HuH-7 (cell line): Measurements from ENCODE around the gene RHCE.
"Not testable (repeated sequence)": the region's sequence is repeated elsewhere in the genome, so short reads cannot be mapped to it uniquely, and the experiment has no call there.

Experiments used
- DNase-seq: peaks from one replicate; pipeline ENCODE4 v3.0.0; 2011; ENCODE audit warnings: low spot score

Gene RHCE

GRCh38 chr1:25420715-25421114 is at the start of gene RHCE:
Gene RHCE, minus strand, starts transcription at chr1:25420825. Its CDS starts 39 bp downstream, at chr1:25420786.
- not testable (repeated sequence) for DNase-seq

- DNase-seq: no peak
Measured at GRCh38 chr1:25469177-25469576, 48.6 kb upstream of the RHCE start.

- no peak for DNase-seq
Measured at GRCh38 chr1:25468033-25468432, 47.4 kb upstream of the RHCE start.

- DNase-seq: no peak
Measured at GRCh38 chr1:25467616-25468015, 47.0 kb upstream of the RHCE start.

- DNase-seq: no peak
Measured at GRCh38 chr1:25467193-25467592, 46.6 kb upstream of the RHCE start.

- DNase-seq: no peak
Measured at GRCh38 chr1:25462732-25463131, 42.1 kb upstream of the RHCE start.

GRCh38 chr1:25461849-25462248 is 41.2 kb upstream of the RHCE start:
- DNase-seq: no peak

- not testable (repeated sequence) for DNase-seq
Measured at GRCh38 chr1:25460816-25461215, 40.2 kb upstream of the RHCE start.

- no peak for DNase-seq
Measured at GRCh38 chr1:25460020-25460419, 39.4 kb upstream of the RHCE start.

GRCh38 chr1:25458541-25459298 is 38.1 kb upstream of the RHCE start:
- no peak for DNase-seq

GRCh38 chr1:25456502-25456901 is 35.9 kb upstream of the RHCE start:
- DNase-seq: no peak

GRCh38 chr1:25451908-25452307 is 31.3 kb upstream of the RHCE start:
- no peak for DNase-seq

- no peak for DNase-seq
Measured at GRCh38 chr1:25450891-25451290, 30.3 kb upstream of the RHCE start.

GRCh38 chr1:25447547-25447946 is 26.9 kb upstream of the RHCE start:
- DNase-seq: no peak

- DNase-seq: no peak
Measured at GRCh38 chr1:25445993-25446538, 25.4 kb upstream of the RHCE start.

GRCh38 chr1:25444604-25445003 is 24.0 kb upstream of the RHCE start:
- DNase-seq: not testable (repeated sequence)

GRCh38 chr1:25443030-25443699 is 22.5 kb upstream of the RHCE start:
- no peak for DNase-seq

- DNase-seq: no peak
Measured at GRCh38 chr1:25442178-25442577, 21.6 kb upstream of the RHCE start.

- no peak for DNase-seq
Measured at GRCh38 chr1:25439287-25439686, 18.7 kb upstream of the RHCE start.

- no peak for DNase-seq
Measured at GRCh38 chr1:25437672-25438071, 17.0 kb upstream of the RHCE start.

GRCh38 chr1:25435397-25436108 is 14.9 kb upstream of the RHCE start:
- DNase-seq: no peak

- DNase-seq: no peak
Measured at GRCh38 chr1:25433389-25434186, 13.0 kb upstream of the RHCE start.
